GM21737 (cell line): ENCODE results near the gene GPR35.
"Not testable (repeated sequence)": the region's sequence is repeated elsewhere in the genome, so short reads cannot be mapped to it uniquely, and the experiment has no call there.

Experiments
- ATAC-seq: cut with Tn5 transposase; IDR thresholded peaks from one replicate; pipeline ENCODE4 v1.9.1; 2021; ENCODE audit warnings: mild to moderate bottlenecking, moderate library complexity; ENCODE audit not compliant: unreplicated experiment

GPR35 gene

GRCh38 chr2:240601831-240602160 is 23.5 kb upstream of the GPR35 start:
- no peak for ATAC-seq

- ATAC-seq = no peak
Observed at GRCh38 chr2:240602266-240603050, 22.8 kb upstream of the GPR35 start.

GRCh38 chr2:240603081-240603835 is 22.0 kb upstream of the GPR35 start:
- ATAC-seq = no peak

GRCh38 chr2:240603846-240604245 is 21.4 kb upstream of the GPR35 start:
- no peak for ATAC-seq

GRCh38 chr2:240604291-240604938 is 20.9 kb upstream of the GPR35 start:
- no peak for ATAC-seq

GRCh38 chr2:240604939-240605716 is 20.2 kb upstream of the GPR35 start:
- no peak for ATAC-seq

GRCh38 chr2:240605867-240606743 is 19.2 kb upstream of the GPR35 start:
- no peak for ATAC-seq

- ATAC-seq = no peak
Observed at GRCh38 chr2:240611601-240612210, 13.6 kb upstream of the GPR35 start.

- no peak for ATAC-seq
Observed at GRCh38 chr2:240613781-240614180, 11.5 kb upstream of the GPR35 start.

- no peak for ATAC-seq
Observed at GRCh38 chr2:240614391-240614790, 10.9 kb upstream of the GPR35 start.

GRCh38 chr2:240615396-240615795 is 9.9 kb upstream of the GPR35 start:
- no peak for ATAC-seq

GRCh38 chr2:240615820-240616547 is 9.3 kb upstream of the GPR35 start:
- no peak for ATAC-seq

- not testable (repeated sequence) for ATAC-seq
Observed at GRCh38 chr2:240616860-240617666, 8.2 kb upstream of the GPR35 start.

- no peak for ATAC-seq
Observed at GRCh38 chr2:240618776-240619175, 6.5 kb upstream of the GPR35 start.

GRCh38 chr2:240619506-240620148 is 5.7 kb upstream of the GPR35 start:
- no peak for ATAC-seq

- ATAC-seq = no peak
Observed at GRCh38 chr2:240620149-240620731, 5.0 kb upstream of the GPR35 start.

GRCh38 chr2:240620859-240621258 is 4.4 kb upstream of the GPR35 start:
- ATAC-seq = no peak
